Amniotic stem cell (primary cell): ENCODE results near the gene CDYL.

Experiments
- DNase-seq: peaks from one replicate; lab custom pipeline; 2025; lab: John Stamatoyannopoulos, UW

Gene CDYL

DNA sequence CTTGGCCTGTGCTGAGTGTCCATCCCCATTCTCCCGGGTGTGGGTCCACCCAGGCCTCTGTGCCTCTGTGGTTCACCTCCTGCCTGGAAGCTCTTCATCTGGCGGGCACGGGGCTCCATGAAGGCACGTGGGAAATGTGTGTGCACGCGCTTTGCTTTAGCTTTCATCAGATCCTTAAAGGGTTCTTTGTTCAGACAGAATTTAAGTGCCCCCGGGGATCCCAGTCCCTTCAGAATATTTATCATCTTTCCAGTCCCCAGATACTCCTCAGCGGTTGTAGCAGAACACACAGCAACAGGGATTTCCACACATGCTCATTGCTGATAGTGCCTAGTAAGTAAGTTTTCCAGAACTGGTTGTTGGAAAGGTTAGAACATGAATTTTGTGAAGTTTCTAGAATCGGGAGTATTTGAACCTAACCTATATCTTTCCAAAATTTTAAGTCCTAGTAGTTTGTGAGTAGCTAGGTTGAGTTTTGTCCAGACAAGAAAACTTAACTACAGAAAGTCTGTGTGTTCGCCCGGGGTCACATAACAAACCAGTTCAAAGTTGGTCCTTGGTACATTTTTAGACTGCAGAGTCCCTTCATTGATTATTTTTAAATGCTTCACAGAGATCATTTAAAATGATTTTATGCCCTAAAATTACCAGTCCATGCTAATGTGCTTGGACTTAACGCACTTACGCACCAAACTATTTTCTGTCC lies 159.9 kb downstream of the CDYL start:
- DNase-seq, result no peak

DNA sequence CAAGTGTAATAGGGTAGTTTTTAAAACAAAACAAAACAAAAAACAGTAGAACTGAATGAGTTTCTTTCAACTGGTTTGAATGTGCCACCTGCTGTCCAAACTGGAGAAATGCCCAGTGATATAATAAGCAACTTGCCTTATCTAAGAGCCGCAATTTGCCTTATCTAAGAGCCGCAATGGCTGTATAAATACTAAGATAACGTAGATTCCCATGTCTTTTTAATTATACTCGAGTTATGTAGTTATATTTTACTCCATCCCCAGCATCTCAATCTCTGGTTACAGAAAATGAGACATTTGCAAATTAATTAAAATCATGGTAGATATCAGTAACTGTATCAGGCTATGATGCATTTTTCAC lies 160.5 kb downstream of the CDYL start:
- DNase-seq, result no peak

DNA sequence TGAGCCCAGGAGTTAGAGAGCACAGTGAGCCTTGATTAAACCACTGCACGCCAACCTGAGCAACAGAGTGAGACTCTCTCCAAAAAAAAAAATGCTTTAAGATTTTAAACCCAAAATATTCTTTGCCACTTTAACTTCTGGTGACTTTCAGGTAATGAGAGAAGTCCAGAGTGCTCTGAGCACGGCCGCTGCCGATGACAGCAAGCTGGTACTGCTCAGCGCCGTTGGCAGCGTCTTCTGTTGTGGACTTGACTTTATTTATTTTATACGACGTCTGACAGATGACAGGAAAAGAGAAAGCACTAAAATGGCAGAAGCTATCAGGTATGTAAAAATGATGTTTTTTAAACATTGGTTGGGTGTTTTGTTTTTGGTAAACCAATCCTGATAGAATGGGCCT lies 161.2 kb downstream of the CDYL start:
- DNase-seq, result no peak

DNA sequence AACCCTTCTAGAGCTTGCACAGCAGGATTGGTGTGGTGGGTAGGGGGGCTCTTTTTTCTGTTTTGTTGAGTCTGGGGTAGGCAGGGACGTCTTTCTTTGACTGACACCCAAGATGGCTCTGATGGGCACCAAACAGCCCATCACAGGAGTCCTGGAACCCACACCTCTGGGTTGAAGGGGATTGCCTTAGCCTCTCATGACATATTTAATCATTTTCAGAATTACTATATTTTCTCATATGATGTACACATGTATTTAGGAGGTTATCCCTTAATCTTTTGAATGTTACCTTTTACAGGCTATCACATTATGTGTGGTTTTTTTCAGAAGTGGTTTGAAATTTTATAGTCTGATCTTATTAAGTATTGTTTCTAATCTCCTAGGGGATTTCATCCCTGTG lies 163.0 kb downstream of the CDYL start:
- DNase-seq, result no peak

DNA sequence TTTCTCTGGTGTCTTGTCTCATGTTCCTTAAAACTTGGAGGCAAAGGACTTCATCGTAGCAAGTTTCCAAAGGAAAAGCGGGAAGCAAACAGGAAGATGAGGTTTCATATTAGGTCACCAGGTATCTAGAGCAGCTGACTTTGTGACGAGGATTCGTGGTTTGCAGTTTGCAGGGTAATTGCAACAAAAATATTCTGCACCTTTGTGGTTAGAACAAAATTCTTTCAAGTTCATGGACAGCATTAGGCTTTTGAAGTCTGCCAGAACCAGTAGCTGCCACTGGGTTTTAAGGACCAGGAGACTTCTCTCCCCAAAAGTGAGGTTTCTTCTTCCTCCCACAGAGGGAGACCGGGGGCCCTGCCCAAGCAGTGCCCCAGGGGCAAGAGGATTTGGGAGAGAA lies 164.2 kb downstream of the CDYL start:
- no peak for DNase-seq

DNA sequence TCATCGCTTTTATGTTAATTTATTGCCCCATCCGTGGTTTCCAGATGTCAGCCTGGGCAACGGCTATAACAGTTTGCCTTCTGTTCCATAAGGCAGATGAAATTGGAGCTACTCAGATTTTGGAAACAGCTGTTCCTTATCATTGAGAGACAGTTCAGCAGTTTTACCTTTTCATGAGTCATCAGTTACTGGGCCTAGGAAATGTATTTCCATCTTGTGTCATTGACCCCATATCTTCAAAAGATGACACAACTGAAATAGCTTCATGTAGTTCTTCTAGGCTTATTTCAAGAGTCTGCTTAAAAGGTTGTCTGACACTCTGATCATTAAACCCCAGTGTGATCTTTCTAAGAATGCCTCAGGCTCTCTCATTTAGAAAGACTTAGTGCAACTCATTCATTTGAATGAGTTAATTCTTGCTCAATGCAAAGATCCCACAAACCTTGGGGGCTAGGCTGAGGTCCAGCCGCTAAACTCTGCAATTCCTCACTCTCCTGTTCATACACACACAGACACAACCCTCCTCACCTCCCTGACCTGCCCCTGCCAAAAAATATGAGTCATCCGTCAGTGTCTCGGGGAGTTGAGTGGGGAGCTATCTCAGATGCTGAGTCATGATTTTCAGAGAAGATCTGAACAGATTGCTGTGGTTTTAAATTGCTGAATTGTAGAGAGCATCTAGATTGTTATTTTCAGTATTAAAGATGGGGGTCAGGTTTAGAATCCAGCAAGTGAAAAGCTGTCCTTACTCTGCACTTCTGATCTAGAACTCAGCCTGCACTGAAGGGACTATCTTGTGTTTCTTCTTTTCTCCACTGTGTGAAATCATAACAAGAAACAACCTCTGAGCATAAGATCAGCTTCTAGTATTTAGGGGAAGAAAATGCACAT lies 165.8 kb downstream of the CDYL start:
- peak; percentile 65 for DNase-seq

DNA sequence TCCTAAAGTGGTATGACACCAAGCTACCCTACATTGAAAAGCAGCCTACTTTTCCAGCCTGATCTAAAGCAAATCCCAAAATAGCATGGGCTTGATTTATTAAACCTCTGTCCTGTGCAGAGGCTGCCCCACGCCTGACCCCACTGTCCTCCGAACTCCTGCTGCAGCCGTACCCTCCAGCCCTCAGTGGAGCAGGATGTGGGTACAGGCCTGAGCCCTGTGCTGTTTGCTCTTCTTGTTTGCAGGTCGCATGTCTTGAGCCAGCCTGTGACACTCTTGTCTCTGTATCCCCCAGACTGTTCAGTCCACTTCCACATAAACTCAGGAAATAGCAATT lies 166.4 kb downstream of the CDYL start:
- no peak for DNase-seq

DNA sequence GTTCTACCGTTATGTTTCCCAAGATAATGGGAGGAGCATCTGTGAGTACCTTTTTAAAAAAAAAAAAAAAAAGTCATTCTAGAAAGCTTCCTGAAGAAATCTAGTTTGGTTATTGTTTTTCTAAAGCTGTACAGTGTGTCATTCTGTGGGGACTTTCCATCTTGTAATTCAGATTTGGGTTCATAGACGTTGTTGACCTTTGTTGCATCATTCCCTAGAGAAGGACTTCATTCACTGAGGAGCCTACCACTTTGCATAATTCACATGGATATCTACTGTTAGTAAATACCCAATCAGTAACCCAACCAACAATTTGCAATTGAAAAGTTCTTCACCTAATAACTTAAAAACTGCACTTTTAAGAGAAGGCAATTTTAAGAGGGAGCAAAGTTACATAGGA lies 167.5 kb downstream of the CDYL start:
- no peak for DNase-seq

DNA sequence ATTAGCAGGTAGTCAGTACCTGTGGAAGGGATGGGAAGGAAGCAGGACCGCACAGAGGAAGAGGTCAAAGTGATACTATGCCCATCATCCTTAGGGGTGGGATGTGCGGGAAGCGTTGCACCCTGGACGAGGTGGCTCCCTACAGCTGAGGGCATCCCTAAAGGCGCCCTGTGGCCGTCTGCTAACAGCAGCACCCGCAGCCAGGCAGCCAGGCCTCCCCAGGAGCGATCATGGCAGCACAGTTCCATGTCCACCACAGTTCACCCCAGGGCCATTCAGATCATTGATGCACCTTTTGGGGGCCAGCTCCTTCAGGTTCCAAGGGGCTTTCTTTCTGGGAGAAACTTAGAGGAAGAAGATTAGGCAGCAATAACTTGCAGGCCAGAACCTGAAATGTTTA lies 168.1 kb downstream of the CDYL start:
- DNase-seq, result no peak

DNA sequence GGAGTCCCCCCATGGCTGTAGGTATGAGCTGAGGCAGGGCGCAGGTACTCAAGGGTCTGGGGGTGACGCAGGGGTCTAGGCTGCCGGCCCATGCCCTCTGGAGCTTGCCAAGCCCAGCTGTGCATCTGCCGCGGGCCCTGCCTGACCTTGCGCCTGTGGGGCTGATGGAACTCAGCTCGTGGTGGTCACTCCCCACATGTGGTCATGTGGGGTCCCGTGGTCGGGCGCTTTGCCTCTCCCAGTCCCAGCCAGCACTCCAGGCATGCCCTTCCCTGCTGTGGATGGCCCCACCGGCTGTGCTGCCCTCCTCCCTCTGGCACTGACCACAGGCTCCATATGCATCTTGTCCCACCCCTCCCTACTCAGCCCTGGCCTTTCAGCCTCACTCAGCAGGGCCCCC lies 170.3 kb downstream of the CDYL start:
- no peak for DNase-seq

DNA sequence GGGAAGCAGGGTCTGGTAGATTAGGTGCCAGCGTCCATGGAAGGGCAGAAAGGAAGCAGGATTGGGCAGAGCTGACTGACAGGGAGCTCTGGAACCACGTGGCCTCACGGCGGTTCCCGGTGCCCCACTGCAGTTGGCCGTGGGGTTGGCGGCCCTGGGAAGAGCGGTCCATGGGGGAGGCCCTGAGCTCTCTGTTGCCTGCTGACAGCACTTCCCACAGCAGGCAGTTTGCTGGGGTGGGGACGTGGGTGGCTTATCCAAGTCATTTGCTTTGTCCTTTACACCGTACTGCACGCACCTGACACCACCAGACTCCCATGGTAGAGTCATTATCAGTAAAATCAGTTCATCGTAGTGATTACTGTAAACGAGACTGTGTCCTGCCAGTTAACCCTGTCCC lies 171.5 kb downstream of the CDYL start:
- DNase-seq, result no peak

DNA sequence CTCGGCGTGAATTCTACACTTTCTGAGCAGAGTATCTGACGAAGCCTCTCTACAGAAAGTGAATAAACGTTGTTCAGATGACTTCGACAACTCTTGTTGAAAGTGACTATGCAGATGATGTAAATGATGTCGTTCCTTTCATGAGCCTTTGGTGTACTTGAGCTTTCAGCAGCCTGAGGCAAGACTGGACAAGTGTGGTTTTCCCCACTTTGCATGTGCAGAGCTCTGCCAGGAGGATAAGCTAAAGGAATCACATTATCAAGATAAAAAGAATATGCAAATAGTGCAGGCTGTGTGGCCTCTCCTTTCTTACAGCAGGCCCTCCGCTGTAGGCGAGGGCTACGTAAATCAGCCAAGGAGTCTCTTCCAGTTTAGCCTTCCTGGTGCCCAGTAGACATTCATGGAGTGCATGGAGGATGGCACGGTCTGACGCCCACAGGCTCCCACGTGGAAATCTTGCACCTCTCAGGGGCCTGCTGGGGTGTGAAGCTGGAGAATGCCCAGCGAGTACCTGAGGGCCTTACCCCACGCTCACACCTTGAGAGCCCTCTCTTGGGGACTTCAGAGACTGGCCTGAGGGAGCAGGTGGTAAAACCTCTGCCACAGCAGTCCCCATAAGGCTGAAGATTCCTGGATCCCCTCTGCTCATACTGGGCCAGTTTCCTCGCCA lies 172.7 kb downstream of the CDYL start:
- no peak for DNase-seq

DNA sequence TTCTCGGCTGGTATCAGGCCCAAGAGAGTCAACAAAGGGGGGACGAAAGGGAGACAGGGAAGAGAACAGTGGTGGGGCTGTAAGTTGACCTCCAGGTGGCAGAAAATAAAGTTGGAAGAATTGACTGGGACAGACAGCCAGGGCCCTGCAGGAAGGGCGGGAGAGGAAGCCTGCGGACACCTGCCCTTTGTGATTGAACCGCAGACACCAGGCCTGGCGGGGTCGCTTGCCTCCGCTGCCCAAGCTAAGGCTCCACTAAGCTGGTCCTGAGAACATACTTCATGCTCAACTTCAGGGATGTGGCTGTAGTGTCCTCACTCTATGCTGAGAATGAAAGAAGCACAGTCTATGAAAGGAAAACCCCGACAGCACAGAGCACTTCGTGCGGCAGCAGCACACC lies 173.9 kb downstream of the CDYL start:
- DNase-seq, result no peak

DNA sequence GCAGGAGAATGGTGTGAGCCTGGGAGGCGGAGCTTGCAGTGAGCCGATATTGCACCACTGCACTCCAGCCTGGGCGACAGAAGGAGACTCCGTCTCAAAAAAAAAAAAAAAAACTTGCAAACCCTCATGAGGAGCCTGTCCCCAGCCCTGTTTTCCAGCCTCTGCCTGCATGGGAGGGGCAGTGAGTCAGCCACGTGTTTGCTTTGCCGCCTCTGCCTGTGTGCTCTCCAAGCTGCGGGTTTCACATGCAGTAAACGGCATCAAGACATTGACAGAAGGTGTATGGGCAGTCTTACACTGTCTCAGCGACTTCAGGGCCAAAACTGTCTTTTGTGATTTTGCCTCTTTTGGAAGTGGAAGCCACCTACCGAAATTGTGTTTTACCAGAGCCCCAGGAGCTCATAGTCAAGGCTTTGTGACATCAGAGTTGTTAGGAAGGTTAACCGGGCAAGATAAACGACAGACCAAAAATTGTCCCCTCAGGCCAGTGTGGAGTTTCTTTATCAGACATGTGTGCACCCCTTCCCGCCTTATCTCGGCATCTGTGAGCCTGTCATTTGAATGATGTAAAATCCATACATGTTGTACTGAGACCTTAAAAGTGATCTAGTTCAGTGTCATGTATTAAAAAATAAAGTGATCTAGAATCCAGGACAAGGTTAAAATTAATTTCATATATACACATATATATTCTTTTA lies 174.8 kb downstream of the CDYL start:
- no peak for DNase-seq

DNA sequence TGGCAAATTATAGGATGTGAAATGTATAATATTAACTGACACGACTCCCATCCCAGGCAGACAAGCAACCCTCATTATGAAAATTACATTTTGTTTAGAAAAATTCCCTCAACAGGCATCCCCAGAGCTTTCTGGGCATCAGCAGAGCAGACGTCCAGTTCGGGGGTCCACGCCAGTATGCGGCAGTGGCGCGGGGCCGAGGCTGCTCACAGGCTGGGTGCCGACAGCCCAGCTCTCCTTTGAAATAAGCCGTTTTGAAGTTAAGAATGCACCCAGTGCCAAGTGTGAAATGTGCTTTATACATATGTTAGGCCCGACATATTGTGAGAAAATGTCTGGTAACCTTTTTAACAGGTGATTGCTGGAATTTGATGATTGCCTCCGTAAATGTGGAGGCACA lies 177.2 kb downstream of the CDYL start:
- DNase-seq, result no peak

DNA sequence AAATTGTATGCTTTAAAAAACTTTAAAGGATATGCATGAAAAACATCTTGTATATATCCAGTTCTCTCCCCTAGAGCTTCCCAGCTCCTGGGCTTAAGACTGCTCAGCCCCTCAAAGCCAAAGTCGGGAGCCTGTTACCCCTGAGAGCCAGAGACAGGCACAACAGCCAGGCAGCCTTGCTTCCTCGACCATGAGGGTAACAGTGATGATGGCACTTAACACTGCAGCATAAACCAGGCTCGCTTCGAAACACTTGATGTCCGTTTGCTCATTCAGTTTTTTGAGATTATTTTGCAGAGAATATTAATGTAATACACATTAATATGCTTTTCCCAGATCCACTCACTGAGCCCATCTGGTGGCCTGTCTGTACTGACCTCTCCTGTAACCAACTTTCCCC lies 180.4 kb downstream of the CDYL start:
- DNase-seq, result no peak

DNA sequence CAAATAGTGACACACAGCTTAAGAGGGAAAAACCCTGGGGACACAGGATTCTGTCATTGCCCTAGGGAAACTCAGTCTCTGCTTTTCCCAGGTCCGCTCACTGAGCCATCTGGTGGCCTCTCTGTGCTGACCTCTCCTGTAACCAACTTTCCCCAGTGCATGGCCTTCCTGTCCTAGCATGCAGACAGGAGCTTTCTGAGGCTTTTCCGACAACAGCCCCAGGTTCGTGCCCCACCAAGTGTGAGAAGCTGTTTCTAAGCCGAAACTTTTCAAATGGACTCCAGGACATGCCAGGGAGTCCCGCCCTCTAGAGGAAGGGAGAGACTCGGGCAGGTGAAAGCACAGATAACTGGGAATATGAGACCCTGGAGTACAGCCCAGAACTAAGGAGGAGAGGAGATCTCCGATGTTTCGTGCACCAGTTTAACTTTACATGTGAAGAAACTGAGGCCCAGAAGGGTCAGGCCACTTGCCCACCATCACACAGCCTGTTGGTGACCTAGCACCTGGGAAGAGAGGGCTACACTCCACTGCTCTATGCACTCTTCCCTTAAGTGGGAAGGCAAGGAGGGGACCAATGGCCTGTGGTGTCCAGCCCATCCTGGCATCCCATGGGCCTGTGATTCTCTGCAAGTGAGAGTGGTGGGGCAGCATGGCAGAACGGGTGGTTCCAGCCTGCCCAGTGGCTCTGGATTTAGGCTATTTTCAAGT lies 181.5 kb downstream of the CDYL start:
- DNase-seq, result no peak

DNA sequence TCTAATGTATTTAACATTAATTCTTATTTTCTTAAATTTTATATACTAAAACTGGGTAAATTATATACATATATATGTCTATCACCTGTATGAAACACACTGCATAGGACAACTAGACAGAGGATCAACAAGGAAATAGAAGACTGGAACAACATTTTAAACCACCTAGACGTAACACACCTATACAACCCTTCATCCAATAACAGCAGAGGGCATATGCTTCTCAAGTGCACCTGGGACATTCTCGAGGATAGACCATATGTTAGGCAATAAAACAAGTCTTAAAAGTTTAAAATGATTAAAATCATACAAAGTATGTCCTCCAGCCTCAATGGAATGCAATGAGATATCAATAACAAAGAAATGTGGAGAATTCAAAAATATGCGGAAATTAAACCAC lies 182.4 kb downstream of the CDYL start:
- no peak for DNase-seq

DNA sequence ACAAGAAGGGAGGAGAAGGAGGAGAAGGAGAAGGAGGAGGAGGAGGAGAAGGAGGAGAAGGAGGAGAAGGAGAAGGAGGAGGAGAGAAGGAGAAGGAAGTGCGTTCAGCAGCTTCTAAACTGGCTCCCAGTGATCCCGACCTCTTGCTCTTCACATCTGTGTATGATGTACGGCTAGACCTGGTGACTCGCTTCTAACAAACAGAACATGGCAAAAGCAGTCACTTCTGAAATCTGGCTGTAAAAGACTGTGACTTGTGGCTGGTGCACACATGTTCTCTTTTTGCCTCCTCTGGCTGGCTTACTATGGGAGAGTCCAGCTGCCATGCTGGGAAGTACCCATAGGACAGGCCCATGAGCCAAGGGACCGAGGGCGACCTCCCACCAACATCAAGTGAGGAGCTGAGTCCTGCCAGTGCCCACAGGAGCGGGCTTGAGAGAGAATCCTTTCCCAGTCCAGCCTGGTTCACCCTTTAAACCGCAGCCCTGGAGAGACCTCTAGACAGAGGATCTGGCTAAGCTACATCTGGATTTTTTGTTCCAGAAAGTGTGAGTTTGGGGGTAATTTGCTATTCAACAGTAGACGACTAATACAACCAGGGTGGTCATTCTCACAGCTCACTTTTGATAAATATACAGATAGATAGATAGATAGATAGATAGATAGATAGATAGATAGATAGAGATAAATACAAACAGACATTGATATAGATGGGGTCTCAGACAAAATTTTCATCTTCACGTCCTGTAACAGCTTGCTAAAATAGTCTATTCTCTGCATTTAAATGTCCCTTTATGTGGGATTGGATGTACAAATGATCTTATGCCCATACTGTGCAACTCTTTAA lies 185.3 kb downstream of the CDYL start:
- no peak for DNase-seq

DNA sequence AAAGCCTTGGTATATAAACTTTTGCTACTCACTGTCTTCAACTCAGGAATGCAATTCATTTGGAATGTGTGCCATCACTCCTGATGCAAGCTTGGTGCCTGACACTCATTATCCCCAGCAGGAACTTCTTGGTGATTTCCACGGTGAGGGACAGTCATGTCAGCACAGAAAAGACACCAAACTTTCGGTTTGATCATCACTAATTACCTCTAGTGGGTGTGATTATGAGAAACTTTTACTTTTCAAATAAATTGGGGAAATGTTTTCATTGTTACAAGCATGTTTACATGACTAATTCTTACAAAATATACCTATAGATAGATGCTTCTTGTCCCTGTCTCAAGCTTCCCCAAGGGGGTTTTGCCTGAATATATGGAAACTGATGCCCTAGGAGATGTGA lies 186.7 kb downstream of the CDYL start:
- no peak for DNase-seq
